Endothelial cell of hepatic sinusoid (primary cell): ENCODE measurements around the gene RNF133.

ENCODE experiments used
- in situ Hi-C: cut with HindIII; loops from 2 replicates; pipeline ENCODE4 v1.10.0; 2017; ENCODE audit warnings: low sequenced_read_pairs

Gene RNF133

GRCh38 chr7:122699017-122699416 lies at the start of gene RNF133:
TSS of gene RNF133 (minus strand) at chr7:122699117. CDS start at chr7:122698918, 199 bp downstream.
- in situ Hi-C loops: no loop called here

- in situ Hi-C loops: loop anchor here (5.0 kb wide), 1 partner anchor 36 kb away; no protein-coding TSS in a partner anchor
Measured at GRCh38 chr7:122748195-122748594, 49.3 kb upstream of the RNF133 start.

- in situ Hi-C loops: loop anchor here (5.0 kb wide), 1 partner anchor 35 kb away; no protein-coding TSS in a partner anchor
Measured at GRCh38 chr7:122746948-122747347, 48.0 kb upstream of the RNF133 start.

GRCh38 chr7:122743211-122743610 lies 44.3 kb upstream of the RNF133 start:
- in situ Hi-C loops: no loop called here

GRCh38 chr7:122738947-122739346 lies 40.0 kb upstream of the RNF133 start:
- in situ Hi-C loops: no loop called here

GRCh38 chr7:122736183-122736582 lies 37.3 kb upstream of the RNF133 start:
- in situ Hi-C loops: no loop called here

GRCh38 chr7:122727759-122728158 lies 28.8 kb upstream of the RNF133 start:
- in situ Hi-C loops: no loop called here

GRCh38 chr7:122727354-122727753 lies 28.4 kb upstream of the RNF133 start:
- in situ Hi-C loops: no loop called here

- in situ Hi-C loops: no loop called here
Measured at GRCh38 chr7:122726881-122727280, 28.0 kb upstream of the RNF133 start.

GRCh38 chr7:122724366-122724765 lies 25.4 kb upstream of the RNF133 start:
- in situ Hi-C loops: no loop called here

GRCh38 chr7:122719010-122719578 lies 20.2 kb upstream of the RNF133 start:
- in situ Hi-C loops: no loop called here

- in situ Hi-C loops: no loop called here
Measured at GRCh38 chr7:122717356-122718089, 18.6 kb upstream of the RNF133 start.

GRCh38 chr7:122715183-122715582 lies 16.3 kb upstream of the RNF133 start:
- in situ Hi-C loops: no loop called here

- in situ Hi-C loops: loop anchor here (5.0 kb wide), 1 partner anchor 36 kb away; no protein-coding TSS in a partner anchor
Measured at GRCh38 chr7:122710916-122711315, 12.0 kb upstream of the RNF133 start.

GRCh38 chr7:122709930-122710646 lies 11.2 kb upstream of the RNF133 start:
- in situ Hi-C loops: loop anchor here (5.0 kb wide), 1 partner anchor 37 kb away; no protein-coding TSS in a partner anchor

GRCh38 chr7:122706836-122707235 lies 7.9 kb upstream of the RNF133 start:
- in situ Hi-C loops: no loop called here

GRCh38 chr7:122702872-122703510 lies 4.1 kb upstream of the RNF133 start, which contains the start of gene RNF148:
TSS of gene RNF148 (minus strand) at chr7:122702922. CDS start at chr7:122702750, 172 bp downstream.
- in situ Hi-C loops: no loop called here

- in situ Hi-C loops: no loop called here
Measured at GRCh38 chr7:122695816-122696215, 3.1 kb downstream of the RNF133 start.

GRCh38 chr7:122694697-122695096 lies 4.2 kb downstream of the RNF133 start:
- in situ Hi-C loops: no loop called here

- in situ Hi-C loops: no loop called here
Measured at GRCh38 chr7:122692769-122693309, 6.1 kb downstream of the RNF133 start.
